IMR-90 (cell line): ENCODE measurements around the gene HRH2. TPM values are rescaled to one million over a fixed set of nuclear protein-coding genes. Genes with fewer than 3 reads are reported as not detected.

ENCODE experiments used
- ATAC-seq: fragments of 200-7000 bp; cut with Tn5 transposase; 2 replicates; pipeline ENCODE4 v1.9.1; 2020; ENCODE audit warnings: low read depth, mild to moderate bottlenecking, moderate library complexity
- BruUV-seq: library from RNA; stranded (reverse); fragments of 400-500 nt; replicated peaks from 2 replicates; lab custom pipeline; 2021; lab: Mats Ljungman, UMichigan
- CTCF ChIA-PET: fragments of 300-600 bp; formaldehyde crosslinking; extraction: SDS; loops from one replicate; lab custom pipeline; 2021; ENCODE audit warnings: antibody characterized with exemption; lab: Yijun Ruan, JAX
- POLR2A ChIA-PET: fragments of 300-600 bp; sonication (Branson Sonifier 250); formaldehyde crosslinking; loops from one replicate; lab custom pipeline; 2022; ENCODE audit warnings: antibody characterized with exemption; ENCODE audit not compliant: unreplicated experiment; lab: Charles Lee
- DNase-seq: peaks from one replicate; pipeline ENCODE4 v3.0.0; 2013
- H2AFZ ChIP-seq: replicated peaks from 2 replicates; pipeline ENCODE3; 2013; ENCODE audit warnings: low read length, mild to moderate bottlenecking; ENCODE audit not compliant: poor library complexity
- H2AK5ac ChIP-seq: 2 replicates; pipeline ENCODE4 v1.6.1; 2013; ENCODE audit warnings: low read depth, low read length, inconsistent platforms
- H2AK9ac ChIP-seq: replicated peaks from 2 replicates; pipeline ENCODE3; 2013; ENCODE audit warnings: mild to moderate bottlenecking, low read depth, low read length, moderate library complexity; ENCODE audit not compliant: poor library complexity
- H2BK120ac ChIP-seq: 2 replicates; pipeline ENCODE4 v1.6.1; 2013; ENCODE audit warnings: low read depth, low read length, inconsistent platforms
- H2BK15ac ChIP-seq: 3 replicates; pipeline ENCODE4 v1.6.1; 2013; ENCODE audit warnings: low read depth, low read length, inconsistent platforms
- H2BK20ac ChIP-seq: 2 replicates; pipeline ENCODE4 v1.6.1; 2013; ENCODE audit warnings: low read depth, mild to moderate bottlenecking, inconsistent platforms, low read length, moderate library complexity
- H2BK5ac ChIP-seq: 2 replicates; pipeline ENCODE4 v1.6.1; 2013; ENCODE audit warnings: mild to moderate bottlenecking, low read depth, low read length, inconsistent platforms; ENCODE audit not compliant: poor library complexity, severe bottlenecking
- H3K14ac ChIP-seq: replicated peaks from 2 replicates; pipeline ENCODE4 v1.6.1; 2013; ENCODE audit warnings: low read depth, low read length, inconsistent platforms
- H3K18ac ChIP-seq: 2 replicates; pipeline ENCODE4 v1.6.1; 2013; ENCODE audit warnings: low read depth, low read length, control low read depth
- H3K23ac ChIP-seq: 2 replicates; pipeline ENCODE4 v1.6.1; 2013; ENCODE audit warnings: low read depth, low read length, inconsistent platforms
- H3K27ac ChIP-seq: 2 replicates; pipeline ENCODE4 v1.5.1; 2013; ENCODE audit warnings: mild to moderate bottlenecking, control low read depth, low read length; ENCODE audit not compliant: insufficient read depth
- H3K27me3 ChIP-seq: 2 replicates; pipeline ENCODE4 v1.6.1; 2013; ENCODE audit warnings: low read length; ENCODE audit not compliant: control insufficient read depth, insufficient read depth
- H3K36me3 ChIP-seq: 2 replicates; pipeline ENCODE4 v1.6.1; 2013; ENCODE audit warnings: low read length, mixed read lengths; ENCODE audit not compliant: control insufficient read depth, insufficient read depth
- H3K4ac ChIP-seq: 2 replicates; pipeline ENCODE4 v1.6.1; 2013; ENCODE audit warnings: low read depth, low read length, inconsistent platforms
- H3K4me1 ChIP-seq: 2 replicates; pipeline ENCODE4 v1.6.1; 2013; ENCODE audit warnings: low read length, mixed read lengths; ENCODE audit not compliant: control insufficient read depth, insufficient read depth
- H3K4me2 ChIP-seq: 2 replicates; pipeline ENCODE4 v1.6.1; 2013; ENCODE audit warnings: low read depth, mild to moderate bottlenecking, control low read depth, low read length, moderate library complexity
- H3K4me3 ChIP-seq: 2 replicates; pipeline ENCODE4 v1.5.1; 2013; ENCODE audit warnings: low read depth, mild to moderate bottlenecking, control low read depth, low read length, moderate library complexity; ENCODE audit not compliant: insufficient read depth
- H3K56ac ChIP-seq: 2 replicates; pipeline ENCODE4 v1.6.1; 2013; ENCODE audit warnings: low read length, inconsistent platforms; ENCODE audit not compliant: insufficient read depth; ENCODE audit errors: extremely low read depth
- H3K79me1 ChIP-seq, 2 experiments: 2 replicates each; pipeline ENCODE4 v1.6.1; 2013; ENCODE audit warnings: low read length in 2 of 2, inconsistent platforms in 1 of 2, low read depth in 1 of 2
- H3K9ac ChIP-seq: 2 replicates; pipeline ENCODE4 v1.6.1; 2013; ENCODE audit warnings: low read depth, low read length, control low read depth
- H3K9me1 ChIP-seq: 2 replicates; pipeline ENCODE4 v1.6.1; 2013; ENCODE audit warnings: low read length, inconsistent platforms; ENCODE audit not compliant: insufficient read depth
- H3K9me3 ChIP-seq: 2 replicates; pipeline ENCODE4 v1.6.1; 2013; ENCODE audit warnings: low read length; ENCODE audit not compliant: control insufficient read depth, insufficient read depth
- H4K20me1 ChIP-seq: 2 replicates; pipeline ENCODE4 v1.6.1; 2013; ENCODE audit warnings: low read length, inconsistent platforms; ENCODE audit not compliant: insufficient read depth
- H4K5ac ChIP-seq: 2 replicates; pipeline ENCODE4 v1.6.1; 2013; ENCODE audit warnings: mild to moderate bottlenecking, low read depth, low read length, control low read depth
- H4K8ac ChIP-seq, 2 experiments: 2 replicates each; pipeline ENCODE4 v1.6.1; 2013; ENCODE audit warnings: low read depth in 2 of 2, low read length in 2 of 2, control low read depth in 1 of 2, inconsistent platforms in 1 of 2
- H4K91ac ChIP-seq: 2 replicates; pipeline ENCODE4 v1.6.1; 2013; ENCODE audit warnings: low read depth, low read length, inconsistent platforms; ENCODE audit not compliant: insufficient read depth
- ELK1 ChIP-seq: fragments of 150-350 bp; IDR thresholded peaks from 2 replicates; pipeline ENCODE4 v1.6.1; 2016; ENCODE audit warnings: low read depth, mild to moderate bottlenecking, low read length, moderate library complexity, borderline replicate concordance
- MAZ ChIP-seq: IDR thresholded peaks from 2 replicates; pipeline ENCODE4 v1.6.1; 2012; ENCODE audit warnings: low read depth, mild to moderate bottlenecking, low read length, improper control_type of control experiment, moderate library complexity, borderline replicate concordance
- MXI1 ChIP-seq: IDR thresholded peaks from 2 replicates; pipeline ENCODE4 v1.6.1; 2012; ENCODE audit warnings: low read depth, mild to moderate bottlenecking, low read length, moderate library complexity, borderline replicate concordance
- NFE2L2 ChIP-seq: fragments of 150-350 bp; IDR thresholded peaks from 2 replicates; pipeline ENCODE4 v1.6.1; 2016; ENCODE audit warnings: low read depth, mild to moderate bottlenecking, low read length
- POLR2A ChIP-seq: IDR thresholded peaks from 2 replicates; pipeline ENCODE4 v1.6.1; 2012; ENCODE audit warnings: mild to moderate bottlenecking, low read depth, low read length
- RFX5 ChIP-seq: IDR thresholded peaks from 2 replicates; pipeline ENCODE4 v1.8.0; 2012; ENCODE audit warnings: low read depth, mild to moderate bottlenecking, low read length, moderate library complexity
- SMC3 ChIP-seq: fragments of 150-350 bp; IDR thresholded peaks from 2 replicates; pipeline ENCODE4 v1.6.1; 2016; ENCODE audit warnings: low read depth, mild to moderate bottlenecking, antibody characterized with exemption, low read length, moderate library complexity
- WGBS, 2 experiments: methylation state at CpG; one replicate each; pipeline versions ENCODE4 v1.1.5 to v1.1.7; 2013; ENCODE audit warnings: missing lambda C conversion rate in 2 of 2; ENCODE audit not compliant: insufficient read length in 1 of 2; ENCODE audit errors: extremely low coverage in 2 of 2; 5-methylcytosine and 5-hydroxymethylcytosine counted together
- dilution Hi-C: fragments of 300-500 bp; cut with HindIII; formaldehyde crosslinking; loops from one replicate; pipeline ENCODE4 v1.14.3; 2018; ENCODE audit warnings: low sequenced_read_pairs; ENCODE audit not compliant: unreplicated experiment
- in situ Hi-C: fragments of 300-500 bp; cut with MboI; formaldehyde crosslinking; loops from 3 replicates; pipeline ENCODE4 v1.14.3; 2019; ENCODE audit warnings: low sequenced_read_pairs, inconsistent platforms, mixed read lengths
- intact Hi-C: fragments of 100-400 bp; cut with micrococcal nuclease; formaldehyde crosslinking; loops from 2 replicates; pipeline ENCODE4 v1.10.0; 2022
- polyA plus RNA-seq, 3 experiments: library from polyadenylated mRNA; depleted of rRNA; stranded (reverse); fragments of >200 nt; gene quantifications; 2 replicates each; pipeline ENCODE4 v1.2.3, GENCODE V29; 2012; ENCODE audit warnings: low replicate concordance in 1 of 3
- total RNA-seq: library from RNA; depleted of rRNA; stranded (reverse); fragments of >200 nt; gene quantifications from 2 replicates; pipeline ENCODE4 v1.2.3, GENCODE V29; 2012

The HRH2 gene
- total and polyA plus RNA-seq, 2 of the 4 experiments (the other 2 are of a cell fraction) = not detected

DNA sequence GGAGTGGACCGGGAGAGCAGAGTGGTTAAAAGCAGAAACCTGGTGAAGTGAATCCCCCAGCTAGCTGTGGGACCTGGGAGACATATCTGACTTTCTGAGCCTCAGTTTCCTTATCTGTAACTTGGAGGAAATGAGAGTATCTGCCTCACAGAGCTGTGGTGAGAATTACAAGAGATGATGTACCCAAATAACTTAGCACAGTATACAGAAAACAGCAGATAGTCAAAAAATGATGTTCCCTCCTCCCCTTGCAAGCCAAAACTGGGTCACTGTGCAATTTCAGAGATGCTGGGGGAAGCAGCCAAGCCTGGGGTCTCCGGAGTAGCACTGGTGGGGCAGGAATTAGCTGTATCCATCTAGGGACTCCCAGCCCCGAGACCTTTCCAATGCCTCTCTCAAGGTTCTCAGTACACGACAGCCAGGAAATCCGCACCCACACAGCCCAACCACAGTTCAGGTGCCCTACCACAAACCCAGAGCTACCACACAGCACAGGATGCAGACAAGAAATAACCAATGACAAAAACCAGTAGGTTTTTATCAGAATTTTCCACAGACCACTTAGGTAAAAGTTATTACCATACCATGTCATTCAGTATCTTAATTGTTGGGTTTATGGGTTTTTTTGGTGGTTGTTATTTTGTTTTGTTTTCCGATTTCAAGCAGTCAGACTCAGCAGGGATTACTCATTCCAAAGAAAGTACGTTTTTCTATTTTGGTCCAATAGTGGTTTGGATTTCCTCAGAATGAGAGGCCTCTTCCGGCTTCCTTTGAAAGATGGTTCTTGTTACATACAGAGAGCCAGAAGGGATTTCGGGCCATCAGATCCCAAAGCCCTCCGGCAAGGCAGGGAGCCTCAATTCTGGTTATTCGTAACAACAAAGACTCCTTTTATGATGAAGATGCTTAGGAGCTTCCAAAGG lies 4.9 kb upstream of the HRH2 start:
- no peaks in the 10 kb centered on the region for H3K36me3 ChIP-seq
- no peak overlapping the region for H4K8ac ChIP-seq
- H2BK15ac ChIP-seq = no peak overlapping the region
- POLR2A ChIA-PET = no interaction called here
- H3K4me2 ChIP-seq = no peak overlapping the region
- H3K4me1 ChIP-seq = no peaks in the 10 kb centered on the region
- H3K4ac ChIP-seq = no peak overlapping the region
- TF ChIP-seq MXI1 (no peak), SMC3 (no peak), MAZ (no peak), ELK1 (no peak), RFX5 (no peak), POLR2A (no peak), NFE2L2 (no peak)
- no peak overlapping the region for H3K56ac ChIP-seq
- intact Hi-C loops = no loop called here
- in situ Hi-C loops = no loop called here
- H3K27ac ChIP-seq = no peak overlapping the region
- DNase-seq (no peak), ATAC-seq (no peak)
- H2BK120ac ChIP-seq = no peak overlapping the region
- H3K27me3 ChIP-seq = peaks cover 2% of the 10 kb centered on the region; the same call in 1 of the 2 replicates
- CTCF ChIA-PET = no interaction called here
- H2BK20ac ChIP-seq = no peak overlapping the region
- H3K4me3 ChIP-seq = no peak overlapping the region
- no peak overlapping the region for H2AK9ac ChIP-seq
- no peak overlapping the region for H2BK5ac ChIP-seq
- H3K9me1 ChIP-seq = no peaks in the 10 kb centered on the region
- H4K20me1 ChIP-seq = no peaks in the 10 kb centered on the region
- H3K9ac ChIP-seq = no peak overlapping the region
- no peaks in the 10 kb centered on the region for H3K79me1 ChIP-seq
- no peak overlapping the region for H3K14ac ChIP-seq
- H3K18ac ChIP-seq = no peak overlapping the region
- no peak overlapping the region for H3K23ac ChIP-seq
- H4K5ac ChIP-seq = no peak overlapping the region
- dilution Hi-C loops = no loop called here
- no CpG with 5 or more reads among the region's 11 CpGs for WGBS, 2 experiments
- no peak overlapping the region for H2AFZ ChIP-seq
- H4K91ac ChIP-seq = no peak overlapping the region
- BruUV-seq = no TSS peak
- no peak overlapping the region for H2AK5ac ChIP-seq
- H3K9me3 ChIP-seq = peaks cover 6% of the 10 kb centered on the region
